Activated CD8-positive, alpha-beta memory T cell treated with anti-CD3 and anti-CD28 coated beads, Interleukin-2, amount 50 U/mL, for 1 hour (primary cell): ENCODE results near the gene SDHA.
"Not testable (repeated sequence)": the region's sequence is repeated elsewhere in the genome, so short reads cannot be mapped to it uniquely, and the experiment has no call there.

ENCODE experiments used
- DNase-seq: peaks from one replicate; pipeline ENCODE4 v3.0.0-alpha.2; 2020; ENCODE audit errors: extremely low read depth

The SDHA gene

DNA sequence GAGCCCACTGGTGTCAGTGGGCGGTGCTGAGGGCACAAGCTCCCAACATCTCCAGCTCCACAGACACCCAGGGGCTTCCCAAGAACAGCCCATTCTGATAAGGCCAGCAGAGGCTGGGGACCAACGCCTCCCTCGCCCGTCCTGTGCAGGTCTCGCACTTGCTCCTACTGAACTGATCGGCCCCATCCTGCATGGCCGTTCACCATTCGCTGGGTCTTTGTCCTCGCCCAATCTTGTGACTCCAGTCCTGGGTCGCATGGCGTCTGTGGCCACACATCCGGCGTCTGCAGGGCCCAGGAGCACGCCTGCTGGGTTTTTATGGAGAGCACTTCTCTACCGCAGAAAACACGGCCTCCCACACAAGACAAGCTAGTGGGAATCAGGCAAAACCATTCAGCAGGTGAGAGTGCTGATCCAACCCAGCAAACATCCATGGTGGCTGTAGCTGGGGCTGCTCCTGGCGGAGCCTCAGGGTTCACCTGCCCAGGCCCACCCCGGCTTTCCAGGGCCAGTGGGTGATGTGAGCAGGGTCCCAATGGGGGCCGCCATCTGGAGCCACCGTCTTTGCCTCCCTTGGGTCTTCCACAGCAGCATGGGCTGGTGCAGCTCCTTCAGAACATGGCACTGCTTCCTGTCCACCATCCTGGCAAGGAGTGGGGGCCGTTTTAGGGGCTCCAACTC is 19.5 kb upstream of the SDHA start:
- no peak for DNase-seq

- DNase-seq: no peak
These were observed 18.7 kb upstream of the SDHA start for GRCh38 chr5:199197-199949.

DNA sequence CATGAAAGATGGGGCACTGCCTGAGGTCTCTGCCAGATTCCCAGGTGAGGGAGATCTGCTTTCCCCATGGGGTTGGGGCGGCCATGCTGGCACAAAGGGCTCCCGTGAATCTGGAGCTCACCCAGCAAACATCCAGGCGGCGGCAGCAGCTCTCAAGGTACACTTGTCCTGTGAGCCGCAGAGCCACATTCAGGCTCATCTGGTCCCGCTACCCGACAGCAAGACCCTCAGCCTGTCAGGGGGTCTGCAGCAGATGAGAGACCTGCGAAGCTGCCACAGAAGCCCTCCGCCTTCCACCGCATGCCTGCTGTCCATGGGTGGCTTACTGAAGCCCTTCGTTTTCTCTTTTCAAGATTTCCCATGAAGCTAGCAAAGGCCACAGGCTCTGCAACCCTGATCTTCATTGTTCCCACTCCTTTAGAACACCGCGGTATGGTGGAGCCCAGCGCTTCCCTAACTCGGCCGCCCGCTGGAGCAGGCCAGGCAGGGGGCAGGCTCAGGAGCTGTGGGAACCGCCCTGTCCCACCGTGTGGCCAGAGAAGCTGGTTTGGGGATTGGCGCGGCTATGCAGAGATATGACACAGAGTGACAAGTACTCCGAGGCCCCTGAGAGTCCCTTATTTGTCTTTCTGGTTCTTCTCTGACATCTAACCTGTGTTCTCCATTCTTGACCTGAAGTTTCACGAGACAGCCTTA is 18.0 kb upstream of the SDHA start:
- DNase-seq: no peak

DNA sequence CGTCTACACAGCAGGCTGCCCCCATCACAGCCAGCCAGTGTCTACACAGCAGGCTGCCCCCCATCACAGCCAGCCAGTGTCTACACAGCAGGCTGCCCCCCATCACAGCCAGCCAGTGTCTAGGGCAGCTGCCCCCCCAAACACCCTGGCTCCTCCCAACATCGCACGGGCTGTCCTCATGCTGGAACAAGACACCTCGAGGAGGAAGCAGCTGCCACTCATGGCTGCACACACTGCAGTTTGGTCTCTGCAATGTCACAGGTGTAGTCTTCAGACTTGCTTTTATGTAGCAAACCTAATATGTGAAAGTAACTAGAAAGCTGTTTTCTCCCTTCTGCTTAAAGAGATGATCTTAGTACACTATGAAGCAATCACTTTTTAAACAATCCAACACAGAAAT is 17.1 kb upstream of the SDHA start:
- no peak for DNase-seq

DNA sequence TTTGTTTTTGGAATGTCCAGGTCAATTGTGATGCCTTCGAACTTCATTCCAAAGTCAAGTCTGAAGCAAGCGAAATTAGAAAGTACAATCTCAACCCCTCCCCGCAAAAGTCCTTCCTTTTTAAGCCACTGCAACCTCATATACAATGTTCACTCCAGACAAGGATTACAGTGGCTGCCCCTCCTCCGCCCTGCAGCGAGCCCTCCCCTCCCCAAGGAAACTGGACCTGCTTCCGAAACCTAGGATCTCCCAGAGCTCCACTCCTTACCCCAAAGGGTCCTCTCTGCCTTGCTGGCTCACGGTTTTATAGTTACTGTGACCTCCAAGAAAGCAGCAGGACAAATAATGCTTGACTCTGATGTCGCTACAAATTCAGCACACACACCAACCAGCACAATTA is 16.4 kb upstream of the SDHA start:
- DNase-seq: no peak

DNA sequence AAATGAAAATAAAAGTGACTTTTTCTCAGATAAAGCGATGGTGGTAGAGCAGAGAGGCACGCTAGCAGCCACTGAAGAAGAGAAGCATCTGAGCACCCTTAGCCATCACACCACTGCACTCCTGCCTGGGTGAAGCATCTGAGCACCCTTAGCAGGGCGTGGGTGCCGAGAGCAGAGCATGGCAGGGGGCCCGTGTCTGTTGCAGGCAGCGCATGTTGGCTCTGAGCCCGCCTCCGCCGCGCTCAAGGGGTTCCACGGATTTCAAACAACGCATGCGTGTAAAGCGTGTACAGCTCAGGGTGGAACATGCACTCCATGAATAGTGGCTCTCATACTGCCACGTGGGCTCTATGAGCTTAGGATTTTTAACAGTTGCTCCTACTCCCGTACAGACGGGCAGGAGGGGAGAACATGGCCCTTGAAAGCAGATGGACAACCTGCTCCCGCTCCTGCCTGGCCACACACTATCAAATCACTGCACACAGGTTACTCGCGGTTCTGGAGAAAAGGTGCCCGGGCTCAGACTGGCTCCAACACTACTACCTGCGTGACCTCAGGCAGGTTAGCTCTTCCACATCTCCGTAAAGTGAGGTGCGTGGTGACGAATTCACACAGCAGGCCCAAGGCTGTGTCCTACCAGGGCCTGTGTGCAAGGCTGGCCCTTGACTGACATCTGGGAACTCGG is 14.7 kb upstream of the SDHA start:
- no peak for DNase-seq

DNA sequence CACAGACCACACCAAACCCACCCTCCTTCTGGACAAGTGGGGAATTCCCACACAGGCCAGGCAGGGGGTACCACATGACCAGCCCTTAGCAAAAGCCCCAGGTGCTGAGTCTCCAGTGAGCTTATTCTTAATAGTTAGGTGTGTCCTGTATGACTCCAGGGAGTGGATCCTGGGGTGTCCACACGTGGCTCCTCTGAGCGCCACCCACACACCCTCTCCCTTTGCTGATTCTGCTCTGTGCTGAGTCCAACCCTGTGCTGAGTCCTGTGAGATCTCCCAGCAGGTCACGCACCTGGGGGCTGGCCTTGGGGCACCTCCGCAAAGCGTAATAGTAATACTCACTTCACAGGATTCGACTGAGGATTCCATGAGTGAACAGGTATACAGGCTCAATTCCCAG is 14.1 kb upstream of the SDHA start:
- no peak for DNase-seq

- no peak for DNase-seq
These were observed 13.7 kb upstream of the SDHA start for GRCh38 chr5:204462-204861.

- no peak for DNase-seq
These were observed 13.0 kb upstream of the SDHA start for GRCh38 chr5:204966-205670.

GRCh38 chr5:206406-206805 is 11.7 kb upstream of the SDHA start:
- no peak for DNase-seq

DNA sequence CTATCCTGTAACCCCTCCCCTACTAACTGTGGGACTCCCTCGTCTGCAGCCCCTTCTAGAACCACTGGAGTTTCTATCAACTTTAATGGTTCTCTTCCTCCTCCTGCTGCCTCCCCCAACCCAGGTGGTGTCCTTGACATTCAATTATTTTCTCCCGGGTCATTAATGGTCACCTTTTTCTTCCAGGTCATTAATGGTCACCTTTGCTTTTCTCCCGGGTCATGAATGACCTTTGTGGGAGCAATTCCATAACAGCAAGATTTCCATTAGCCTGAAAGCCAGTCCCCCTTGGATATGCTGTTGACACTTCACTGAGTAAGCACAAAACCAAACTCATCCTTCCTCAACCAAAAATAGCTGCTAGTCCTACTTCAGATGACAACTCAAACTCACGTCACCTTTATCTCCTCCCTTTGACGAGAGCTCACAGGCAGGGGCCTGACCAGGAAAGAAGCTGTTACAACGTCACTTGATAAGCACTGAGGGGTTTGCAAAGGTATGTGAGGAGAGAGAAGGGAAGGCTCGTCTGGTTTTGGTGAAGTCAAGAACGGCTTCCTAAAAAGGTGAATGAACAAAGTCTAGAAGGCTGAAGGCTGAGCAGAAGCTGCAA is 11.1 kb upstream of the SDHA start:
- DNase-seq: no peak

GRCh38 chr5:207599-207998 is 10.5 kb upstream of the SDHA start:
- DNase-seq: no peak

DNA sequence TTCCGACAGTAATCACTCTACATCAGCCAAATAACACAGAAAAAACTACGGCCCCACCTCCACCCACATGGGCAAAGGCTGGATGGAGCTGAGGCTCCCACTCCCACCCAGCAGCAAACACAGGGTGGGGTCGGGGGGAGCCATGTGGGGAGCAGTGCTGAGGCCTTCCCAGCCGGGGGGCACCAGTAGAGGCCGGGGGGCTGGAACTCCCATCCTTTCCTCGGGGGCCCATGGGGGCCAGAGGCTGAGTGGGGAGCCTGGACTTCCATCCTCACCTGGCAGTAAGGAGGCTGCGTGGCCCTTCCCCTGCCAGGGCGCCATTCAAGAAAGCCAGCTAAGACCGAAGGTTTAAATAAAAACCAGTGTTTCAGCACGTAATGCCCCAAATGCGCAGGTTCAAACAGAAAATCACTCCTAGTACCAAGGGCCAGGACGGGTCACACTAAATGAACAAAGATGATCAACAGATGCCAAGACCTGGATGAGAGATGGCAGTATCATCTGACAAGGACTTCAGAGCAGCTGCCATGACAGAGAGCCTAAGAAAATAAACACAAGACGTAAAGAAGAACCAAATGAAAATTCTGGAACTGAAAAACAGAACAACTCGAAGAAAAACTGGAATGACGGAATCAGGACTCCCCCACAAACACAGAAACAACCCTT is 9.5 kb upstream of the SDHA start:
- DNase-seq: no peak

- DNase-seq: no peak
These were observed 4.2 kb upstream of the SDHA start for GRCh38 chr5:213803-214395.

- not testable (repeated sequence) for DNase-seq
These were observed 2.9 kb upstream of the SDHA start for GRCh38 chr5:215256-215655.

GRCh38 chr5:216076-216475 is 2.0 kb upstream of the SDHA start:
- not testable (repeated sequence) for DNase-seq

DNA sequence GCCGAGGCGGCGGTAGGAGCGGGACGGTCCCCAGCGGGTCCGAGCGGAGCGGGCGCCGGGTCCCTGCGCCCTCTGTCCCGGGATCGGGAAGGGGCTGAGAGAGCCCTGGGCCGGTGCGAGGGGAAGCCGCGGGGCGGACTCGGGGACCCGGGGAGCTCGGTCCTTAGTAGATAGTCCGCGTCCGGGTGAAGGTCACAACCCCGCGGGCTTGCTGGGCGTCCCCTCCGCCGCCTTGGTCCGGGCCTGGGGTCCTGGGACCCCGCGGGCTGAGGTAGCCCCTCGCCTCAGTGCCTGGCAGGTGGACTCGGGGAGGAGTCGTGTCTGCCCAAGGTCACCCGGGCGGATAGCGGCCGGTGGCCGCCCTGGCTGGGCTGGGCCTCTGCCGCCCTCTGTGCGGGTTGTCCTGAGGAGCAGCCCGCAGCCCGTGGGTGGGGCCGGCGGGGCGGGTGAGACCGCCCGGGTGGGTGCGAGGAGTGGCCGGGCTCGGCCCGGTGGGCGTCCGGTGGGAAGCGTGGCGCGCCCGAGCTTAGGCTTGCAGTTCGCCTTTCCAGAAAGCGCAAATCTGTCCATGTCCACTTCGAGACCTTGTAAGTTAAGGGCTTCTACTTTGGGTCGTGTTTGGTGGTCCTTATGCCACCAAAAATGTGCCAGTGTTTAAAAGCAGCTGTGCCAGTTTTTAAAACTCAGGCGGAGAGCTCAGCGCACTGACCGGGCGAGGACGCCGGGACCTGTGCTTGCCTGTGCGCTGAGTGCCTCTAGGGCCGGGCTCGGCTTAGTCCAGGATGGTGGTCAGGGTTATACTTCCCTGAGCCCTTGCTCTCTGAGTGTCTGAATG is 554 bp downstream of the SDHA start:
- DNase-seq: no peak

GRCh38 chr5:219460-219863 is 1.3 kb downstream of the SDHA start:
- no peak for DNase-seq

GRCh38 chr5:219991-220390 is 1.9 kb downstream of the SDHA start:
- DNase-seq: no peak
